NB4 (cell line): ENCODE data around the gene CD300C.
A peak's percentile ranks its signal among the peaks of the same experiment; 100 is the strongest.

Source experiments
- DNase-seq: peaks from one replicate; pipeline ENCODE4 v3.0.0; 2010; ENCODE audit warnings: low read depth
- H3K4me3 ChIP-seq: one replicate; pipeline ENCODE4 v1.5.1; 2011; ENCODE audit warnings: mild to moderate bottlenecking, low read depth, low read length, moderate library complexity
- CTCF ChIP-seq: IDR thresholded peaks from one replicate; pipeline ENCODE4 v1.5.1; 2012; ENCODE audit warnings: low read depth, low read length
- MAX ChIP-seq: IDR thresholded peaks from 2 replicates; pipeline ENCODE4 v1.6.1; 2011; ENCODE audit warnings: low read depth, low read length
- MYC ChIP-seq: IDR thresholded peaks from 2 replicates; pipeline ENCODE4 v1.6.1; 2011; ENCODE audit warnings: low read depth, low read length
- POLR2A ChIP-seq: IDR thresholded peaks from 2 replicates; pipeline ENCODE4 v1.6.1; 2011; ENCODE audit warnings: mild to moderate bottlenecking; ENCODE audit not compliant: insufficient read length; ENCODE audit errors: extremely low read depth

CD300C gene

GRCh38 chr17:74491626-74492025 lies 54.3 kb downstream of the CD300C start:
- H3K4me3 ChIP-seq: no peak overlapping the region
- DNase-seq: peak; percentile 44
- TF ChIP-seq POLR2A (no peak), CTCF (no peak), MYC (no peak), MAX (no peak)
